PC-9 (cell line): Measurements from ENCODE around the gene C13orf42. TPM values are rescaled to one million over a fixed set of nuclear protein-coding genes. Genes with fewer than 3 reads are reported as not detected.

ENCODE experiments used
- Bru-seq: library from RNA; stranded (reverse); fragments of 400-500 nt; gene quantifications from one replicate; lab custom pipeline; 2021; lab: Mats Ljungman, UMichigan
- BruChase-seq, 2 experiments: library from RNA; stranded (reverse); fragments of 400-500 nt; gene quantifications; one replicate each; lab custom pipeline; 2021; lab: Mats Ljungman, UMichigan
- BruUV-seq: library from RNA; stranded (reverse); fragments of 400-500 nt; replicated peaks from 2 replicates; lab custom pipeline; 2021; lab: Mats Ljungman, UMichigan
- CTCF ChIA-PET: fragments of 300-600 bp; sonication (Branson Sonifier 250); formaldehyde crosslinking; loops from one replicate; lab custom pipeline; 2022; ENCODE audit warnings: antibody characterized with exemption; lab: Charles Lee
- POLR2A ChIA-PET: fragments of 300-600 bp; sonication (Branson Sonifier 250); formaldehyde crosslinking; loops from one replicate; lab custom pipeline; 2022; ENCODE audit warnings: antibody characterized with exemption; ENCODE audit not compliant: unreplicated experiment; lab: Charles Lee
- DNase-seq, 2 experiments: peaks; one replicate each; pipeline versions ENCODE4 v3.0.0 to v3.0.0-alpha.2; 2015 to 2022; ENCODE audit warnings: mixed read lengths in 1 of 2
- H2AFZ ChIP-seq: fragments of 200-600 bp; sonication (generic); 2 replicates; pipeline ENCODE4 v1.8.1; 2017; ENCODE audit warnings: antibody characterized with exemption
- H3F3A ChIP-seq: fragments of 200-600 bp; sonication (generic); 2 replicates; pipeline ENCODE4 v1.8.1; 2017; ENCODE audit warnings: antibody characterized with exemption, mild to moderate bottlenecking, low read depth; ENCODE audit not compliant: insufficient read depth
- H3K27ac ChIP-seq: fragments of 200-600 bp; sonication (generic); 2 replicates; pipeline ENCODE4 v1.6.1; 2016; ENCODE audit warnings: mixed run types
- H3K27me3 ChIP-seq: fragments of 200-600 bp; sonication (generic); 2 replicates; pipeline ENCODE4 v1.6.1; 2016; ENCODE audit warnings: low read depth, mixed run types; ENCODE audit not compliant: insufficient read depth
- H3K36me3 ChIP-seq: fragments of 200-600 bp; sonication (generic); 2 replicates; pipeline ENCODE4 v1.6.1; 2016; ENCODE audit warnings: low read depth, mixed run types
- H3K4me1 ChIP-seq: fragments of 200-600 bp; sonication (generic); replicated peaks from 2 replicates; pipeline ENCODE4 v1.6.1; 2016; ENCODE audit warnings: mixed run types; ENCODE audit not compliant: insufficient read depth
- H3K4me2 ChIP-seq: fragments of 200-600 bp; sonication (generic); 2 replicates; pipeline ENCODE4 v1.6.1; 2017; ENCODE audit warnings: mixed run types
- H3K4me3 ChIP-seq: fragments of 200-600 bp; sonication (generic); 2 replicates; pipeline ENCODE4 v1.6.1; 2016; ENCODE audit warnings: mixed run types
- H3K79me2 ChIP-seq: fragments of 200-600 bp; sonication (generic); 2 replicates; pipeline ENCODE4 v1.6.1; 2017; ENCODE audit warnings: low read depth, mixed run types
- H3K9me2 ChIP-seq: fragments of 200-600 bp; sonication (generic); 2 replicates; pipeline ENCODE4 v1.8.1; 2017; ENCODE audit warnings: mild to moderate bottlenecking; ENCODE audit not compliant: insufficient read depth
- H3K9me3 ChIP-seq: fragments of 200-600 bp; sonication (generic); 2 replicates; pipeline ENCODE4 v1.8.1; 2016; ENCODE audit warnings: low read depth; ENCODE audit not compliant: insufficient read depth
- H4K20me1 ChIP-seq: fragments of 200-600 bp; sonication (generic); 2 replicates; pipeline ENCODE4 v1.8.1; 2017; ENCODE audit not compliant: insufficient read depth
- CTCF ChIP-seq: fragments of 200-600 bp; sonication (generic); conservative IDR thresholded peaks from 2 replicates; pipeline ENCODE4 v1.6.1; 2017; ENCODE audit warnings: mixed run types, antibody characterized with exemption, mild to moderate bottlenecking, moderate library complexity
- EZH2 ChIP-seq: fragments of 200-600 bp; sonication (generic); IDR thresholded peaks from 2 replicates; pipeline ENCODE4 v1.8.0; 2017; ENCODE audit warnings: antibody characterized with exemption, low read depth
- intact Hi-C: fragments of 100-400 bp; cut with micrococcal nuclease; formaldehyde crosslinking; loops from one replicate; pipeline ENCODE4 v1.10.0; 2022; ENCODE audit not compliant: unreplicated experiment
- long read RNA-seq: library from polyadenylated mRNA; stranded (forward); transcript quantifications from one replicate; pipeline ENCODE4 v2.0.0, GENCODE V29; 2022
- total RNA-seq: library from RNA; stranded (reverse); gene quantifications from 2 replicates; pipeline ENCODE4 v1.2.3, GENCODE V29; 2021

C13orf42 gene
- not detected in 2 replicates for total RNA-seq
- Bru-seq, nascent RNA, result not detected
- BruChase-seq, experiment 1, labeled RNA remaining after a 2-hour chase, result not detected
- BruChase-seq, experiment 2, labeled RNA remaining after a 6-hour chase, result percentile 10 among the genes with signal in this experiment
- long read RNA-seq, result 0 reads

- CTCF ChIA-PET, result no interaction called here
- H3K9me3 ChIP-seq, result no peaks in the 10 kb centered on the region
- H3F3A ChIP-seq, result no peaks in the 10 kb centered on the region
- no TSS peak for BruUV-seq
- H3K9me2 ChIP-seq, result no peaks in the 10 kb centered on the region
- H3K4me3 ChIP-seq, result no peak within 1 kb of the TSS
- H3K27me3 ChIP-seq, result peaks cover 80% of the 10 kb centered on the region
- no peak for DNase-seq
- TF ChIP-seq EZH2 (no peak), CTCF (no peak)
- H4K20me1 ChIP-seq, result no peaks in the 10 kb centered on the region
- no peak within 1 kb of the TSS for H3K4me2 ChIP-seq
- no peaks in the 10 kb centered on the region for H3K4me1 ChIP-seq
- intact Hi-C loops, result no loop called here
- no peaks in the 10 kb centered on the region for H3K79me2 ChIP-seq
- POLR2A ChIA-PET, result no interaction called here
- H2AFZ ChIP-seq, result no peak within 1 kb of the TSS
- H3K36me3 ChIP-seq, result no peaks in the 10 kb centered on the region
- H3K27ac ChIP-seq, result no peak within 1 kb of the TSS
Observed at GRCh38 chr13:51111174-51111573, at the start of gene C13orf42. C13orf42 (minus strand) TSS chr13:51111274; CDS start chr13:51111209, 65 bp downstream.

GRCh38 chr13:51158880-51159518 is 47.9 kb upstream of the C13orf42 start:
- no peaks in the 10 kb centered on the region for H3K36me3 ChIP-seq
- ChIA-PET POLR2A (no interaction called here), CTCF (no interaction called here)
- no peak overlapping the region for H3K4me3 ChIP-seq
- no peak overlapping the region for H2AFZ ChIP-seq
- no TSS peak for BruUV-seq
- no peaks in the 10 kb centered on the region for H3K4me1 ChIP-seq
- no peaks in the 10 kb centered on the region for H3K27me3 ChIP-seq
- no peak overlapping the region for H3K27ac ChIP-seq
- no peaks in the 10 kb centered on the region for H3K79me2 ChIP-seq
- no peaks in the 10 kb centered on the region for H3K9me3 ChIP-seq
- no peaks in the 10 kb centered on the region for H4K20me1 ChIP-seq
- H3K9me2 ChIP-seq, result no peaks in the 10 kb centered on the region
- intact Hi-C loops, result no loop called here
- TF ChIP-seq EZH2 (no peak), CTCF (no peak)
- DNase-seq, result no peak
- no peak overlapping the region for H3K4me2 ChIP-seq
- no peaks in the 10 kb centered on the region for H3F3A ChIP-seq

GRCh38 chr13:51158365-51158764 is 47.3 kb upstream of the C13orf42 start:
- intact Hi-C loops, result no loop called here
- Histone ChIP-seq H3K4me1 (no peaks in the 10 kb centered on the region), H3K9me3 (no peaks in the 10 kb centered on the region), H3K36me3 (no peaks in the 10 kb centered on the region), H3K4me3 (no peak overlapping the region), H3K4me2 (no peak overlapping the region), H3K27me3 (no peaks in the 10 kb centered on the region), H3K27ac (no peak overlapping the region), H3F3A (no peaks in the 10 kb centered on the region), H2AFZ (no peak overlapping the region), H3K9me2 (no peaks in the 10 kb centered on the region), H3K79me2 (no peaks in the 10 kb centered on the region), H4K20me1 (no peaks in the 10 kb centered on the region)
- CTCF ChIA-PET, result no interaction called here
- no peak for DNase-seq
- no peak for TF ChIP-seq CTCF
- POLR2A ChIA-PET, result no interaction called here
- BruUV-seq, result no TSS peak
